ENCODE data around the gene GLIPR1. TPM values are rescaled to one million over a fixed set of nuclear protein-coding genes. Genes with fewer than 3 reads are reported as not detected.

GLIPR1 gene
- total and polyA plus RNA-seq, 4 experiments from 2014 or later: 96.1 to 222 (median 129) TPM

GRCh38 chr12:75503866-75504265 lies 23.3 kb downstream of the GLIPR1 start:
- Histone ChIP-seq H3K27me3 (ENCODE audit: insufficient read depth, low read length) (no peaks in the 10 kb centered on the region), H3K4me3 (ENCODE audit: low read length in 2 of 2) (no peak overlapping the region), H3K9me3 (ENCODE audit: control insufficient read depth in 1 of 2, low read length in 2 of 2) (no peaks in the 10 kb centered on the region), H3K27ac (ENCODE audit: low read depth, low read length) (no peak overlapping the region), H3K4me1 (ENCODE audit: insufficient read depth, low read length) (peaks cover under 1% of the 10 kb centered on the region), H3K36me3 (ENCODE audit: insufficient read depth, low read length) (peaks cover 58% of the 10 kb centered on the region)
- CTCF ChIA-PET (ENCODE audit: partially characterized antibody): interaction anchor here (1.1 to 5.9 kb wide), 10 partner anchors 15 to 174 kb away, joined by 3 to 44 read pairs (median 10); partner anchors contain the start of genes CAPS2, GLIPR1, GLIPR1L1 and GLIPR1L2
- no peak for DNase-seq
- peaks cover 21 to 48% of the 10 kb centered on the region in 2 donors for H3K36me3 Mint-ChIP-seq
- H3K4me1 Mint-ChIP-seq: peaks cover 9 to 14% (median 11%) of the 10 kb centered on the region in 4 donors
- intact Hi-C loops (cut with micrococcal nuclease): loop anchor here (2.0 kb wide), 1 partner anchor 13 kb away; no protein-coding TSS in a partner anchor
- no peak overlapping the region for H3K4me3 Mint-ChIP-seq
- no peaks in the 10 kb centered on the region for H3K9me3 Mint-ChIP-seq
- POLR2A ChIA-PET (ENCODE audit: partially characterized antibody): interaction anchor here (2.4 kb wide), 1 partner anchor 170 kb away, joined by 8 read pairs; the partner anchor contains the start of gene GLIPR1L1
- no peaks in the 10 kb centered on the region for H3K27me3 Mint-ChIP-seq
- H3K27ac Mint-ChIP-seq: peak overlapping the region in 1 of 7 donors; percentile 59

DNA sequence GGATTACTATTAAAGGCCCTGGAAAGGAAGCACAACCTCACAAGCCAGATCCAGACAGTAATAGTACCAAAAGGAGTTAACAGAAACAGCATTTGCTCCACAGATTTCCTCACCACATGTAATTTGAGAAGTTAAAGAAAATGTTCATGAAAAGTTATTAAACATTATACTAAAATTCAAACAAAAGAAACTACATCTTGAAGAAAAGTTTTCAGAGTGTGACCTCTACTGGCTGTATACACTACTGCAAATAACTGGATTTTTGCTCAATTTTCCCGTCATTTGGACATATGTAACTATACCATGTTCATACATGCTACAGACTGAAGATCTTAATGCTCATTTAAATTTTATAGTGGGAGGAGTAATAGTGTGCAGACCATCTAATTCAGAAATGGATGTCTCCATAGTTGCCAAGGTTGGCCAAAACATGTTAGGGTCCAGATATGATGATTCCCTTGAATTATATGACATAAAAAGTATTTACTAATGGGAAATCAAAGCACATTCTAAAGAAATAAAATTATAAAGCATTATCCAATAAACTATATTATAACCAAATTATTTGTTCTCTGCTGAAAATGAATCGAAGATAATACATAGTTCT lies 25.3 kb downstream of the GLIPR1 start:
- Mint-ChIP-seq H3K27ac (peak overlapping the region; percentile 12 to 64 (median 52)), H3K9me3 (no peaks in the 10 kb centered on the region), H3K4me1 (peaks cover 22 to 30% (median 25%) of the 10 kb centered on the region in 4 donors), H3K4me3 (no peak overlapping the region), H3K27me3 (no peaks in the 10 kb centered on the region), H3K36me3 (peaks cover 13 to 52% of the 10 kb centered on the region in 2 donors)
- Histone ChIP-seq H3K4me1 (ENCODE audit: insufficient read depth, low read length) (peaks cover 19% of the 10 kb centered on the region), H3K36me3 (ENCODE audit: insufficient read depth, low read length) (peaks cover 53% of the 10 kb centered on the region), H3K27ac (ENCODE audit: low read depth, low read length) (no peak overlapping the region), H3K27me3 (ENCODE audit: insufficient read depth, low read length) (no peaks in the 10 kb centered on the region), H3K4me3 (ENCODE audit: low read length in 2 of 2) (no peak overlapping the region), H3K9me3 (ENCODE audit: control insufficient read depth in 1 of 2, low read length in 2 of 2) (no peaks in the 10 kb centered on the region)
- DNase-seq: peak in 4 of 5 donors; percentile 28 to 37 (median 36)
- POLR2A ChIA-PET (ENCODE audit: partially characterized antibody): interaction anchor here (1.2 to 2.4 kb wide), 3 partner anchors 110 to 172 kb away, joined by 4 to 8 read pairs (median 5); partner anchors contain the start of genes GLIPR1L1 and GLIPR1L2
- CTCF ChIA-PET (ENCODE audit: partially characterized antibody): interaction anchor here (0.8 to 5.9 kb wide), 10 partner anchors 10 to 209 kb away, joined by 3 to 44 read pairs (median 10); partner anchors contain the start of genes GLIPR1, GLIPR1L1 and GLIPR1L2
- intact Hi-C loops (cut with micrococcal nuclease): loop anchor here (1.0 to 2.0 kb wide), 5 partner anchors 15 to 817 kb away; partner anchors contain the start of genes CAPS2 and GLIPR1L1

DNA sequence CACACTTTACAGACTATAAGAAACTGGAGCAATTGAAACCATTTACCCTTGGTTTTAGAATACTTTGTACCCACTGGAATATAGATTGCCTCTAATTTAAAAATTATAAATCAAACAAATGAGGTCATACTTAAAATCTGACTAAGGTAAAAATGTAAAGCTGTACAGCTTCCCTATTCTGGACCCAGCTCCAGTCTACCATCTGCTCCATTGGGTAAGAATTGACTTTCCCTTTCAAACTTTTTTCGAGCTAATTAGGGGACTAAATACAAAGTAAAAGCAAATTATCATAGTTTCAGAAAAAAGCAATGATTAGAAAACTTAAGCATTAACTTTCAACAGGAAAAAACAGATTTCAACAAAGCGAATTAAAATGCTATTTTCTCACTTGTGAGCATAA lies 26.5 kb downstream of the GLIPR1 start:
- POLR2A ChIA-PET (ENCODE audit: partially characterized antibody): interaction anchor here (0.9 to 1.6 kb wide), 5 partner anchors 23 to 173 kb away, joined by 3 to 7 read pairs (median 5); partner anchors contain the start of genes GLIPR1 and GLIPR1L1
- H3K27me3 ChIP-seq (ENCODE audit: insufficient read depth, low read length): no peaks in the 10 kb centered on the region
- Mint-ChIP-seq H3K27me3 (no peaks in the 10 kb centered on the region), H3K4me1 (peaks cover 27 to 43% (median 35%) of the 10 kb centered on the region in 4 donors), H3K4me3 (no peak overlapping the region), H3K9me3 (peaks cover 0 to 2% (median 0%) of the 10 kb centered on the region in 8 donors), H3K36me3 (peaks cover 8 to 58% of the 10 kb centered on the region in 2 donors), H3K27ac (peak overlapping the region in 4 of 7 donors; percentile 6 to 67 (median 36))
- DNase-seq: no peak
- CTCF ChIA-PET (ENCODE audit: partially characterized antibody): interaction anchor here (0.8 to 5.8 kb wide), 14 partner anchors 11 to 524 kb away, joined by 3 to 68 read pairs (median 4); partner anchors contain the start of genes CAPS2, GLIPR1, GLIPR1L1 and GLIPR1L2
- H3K27ac ChIP-seq (ENCODE audit: low read depth, low read length): no peak overlapping the region
- H3K9me3 ChIP-seq (ENCODE audit: control insufficient read depth in 1 of 2, low read length in 2 of 2): no peaks in the 10 kb centered on the region
- H3K4me3 ChIP-seq (ENCODE audit: low read length in 2 of 2): no peak overlapping the region
- H3K4me1 ChIP-seq (ENCODE audit: insufficient read depth, low read length): peaks cover 26% of the 10 kb centered on the region
- intact Hi-C loops (cut with micrococcal nuclease): no loop called here
- H3K36me3 ChIP-seq (ENCODE audit: insufficient read depth, low read length): peaks cover 42% of the 10 kb centered on the region

DNA sequence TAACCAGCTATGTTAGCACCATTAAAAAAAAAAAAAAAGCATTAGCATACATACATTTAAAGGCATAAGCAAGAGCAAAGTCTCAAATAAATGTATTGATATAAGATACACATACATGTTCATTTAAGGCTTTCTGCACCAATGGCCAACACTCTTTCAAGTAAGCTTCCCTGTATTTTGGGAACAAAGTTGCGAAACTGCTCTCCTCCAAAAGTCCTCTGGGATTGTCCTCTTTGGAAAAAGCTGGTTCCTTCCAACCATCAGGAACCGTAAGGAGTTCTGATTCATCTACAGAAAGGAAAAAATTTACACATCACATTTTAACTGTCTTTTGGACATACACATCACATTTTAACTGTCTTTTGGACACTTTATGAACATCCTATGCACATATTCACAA lies 27.6 kb downstream of the GLIPR1 start:
- peak overlapping the region in 2 of 7 donors; percentile 1 to 30 for H3K27ac Mint-ChIP-seq
- peaks cover 27% of the 10 kb centered on the region for H3K4me1 ChIP-seq (ENCODE audit: insufficient read depth, low read length)
- ChIA-PET POLR2A (ENCODE audit: partially characterized antibody) (interaction anchor here (0.6 to 1.6 kb wide), 6 partner anchors 24 to 733 kb away, joined by 3 to 5 read pairs (median 4); partner anchors contain the start of gene GLIPR1), CTCF (ENCODE audit: partially characterized antibody) (interaction anchor here (0.7 to 5.8 kb wide), 13 partner anchors 12 to 646 kb away, joined by 3 to 68 read pairs (median 3); partner anchors contain the start of genes CAPS2, GLIPR1, GLIPR1L1 and GLIPR1L2)
- peak overlapping the region in 1 of 8 donors; percentile 48 for H3K4me3 Mint-ChIP-seq
- no peak for DNase-seq
- peaks cover 27 to 45% (median 36%) of the 10 kb centered on the region in 4 donors for H3K4me1 Mint-ChIP-seq
- no peaks in the 10 kb centered on the region for H3K27me3 ChIP-seq (ENCODE audit: insufficient read depth, low read length)
- no peaks in the 10 kb centered on the region for H3K9me3 ChIP-seq (ENCODE audit: control insufficient read depth in 1 of 2, low read length in 2 of 2)
- H3K4me3 ChIP-seq (ENCODE audit: low read length in 2 of 2): no peak overlapping the region
- peaks cover 8 to 58% of the 10 kb centered on the region in 2 donors for H3K36me3 Mint-ChIP-seq
- peaks cover 0 to 2% (median 0%) of the 10 kb centered on the region in 8 donors for H3K9me3 Mint-ChIP-seq
- no peak overlapping the region for H3K27ac ChIP-seq (ENCODE audit: low read depth, low read length)
- peaks cover 31% of the 10 kb centered on the region for H3K36me3 ChIP-seq (ENCODE audit: insufficient read depth, low read length)
- no peaks in the 10 kb centered on the region for H3K27me3 Mint-ChIP-seq
- intact Hi-C loops (cut with micrococcal nuclease): no loop called here

DNA sequence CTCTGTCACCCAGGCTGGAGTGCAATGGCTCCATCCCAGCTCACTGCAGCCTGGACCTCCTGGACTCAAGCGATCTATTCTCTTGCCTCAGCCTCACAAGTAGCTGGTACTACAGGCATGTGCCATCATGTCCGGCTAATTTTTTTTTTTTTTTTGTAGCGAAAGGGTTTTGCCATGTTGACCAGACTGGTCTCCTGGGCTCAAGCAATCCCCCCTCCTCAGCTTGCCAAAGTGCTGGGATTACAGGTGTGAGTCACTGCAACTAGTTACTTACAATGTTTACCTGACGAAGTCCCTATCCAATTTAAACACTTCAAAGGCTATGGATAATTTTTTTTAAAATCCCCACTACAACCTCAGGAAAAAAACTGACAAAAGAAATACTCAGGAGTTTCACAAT lies 29.1 kb downstream of the GLIPR1 start:
- Mint-ChIP-seq H3K9me3 (peaks cover 0 to 2% (median 0%) of the 10 kb centered on the region in 8 donors), H3K4me1 (peaks cover 27 to 42% (median 35%) of the 10 kb centered on the region in 4 donors), H3K27ac (peak overlapping the region in 6 of 7 donors; percentile 22 to 100 (median 100)), H3K27me3 (no peaks in the 10 kb centered on the region), H3K36me3 (peaks cover 4 to 54% of the 10 kb centered on the region in 2 donors), H3K4me3 (peak overlapping the region in 7 of 8 donors; percentile 29 to 100 (median 100))
- no peak for DNase-seq
- Histone ChIP-seq H3K36me3 (ENCODE audit: insufficient read depth, low read length) (peaks cover 19% of the 10 kb centered on the region), H3K27me3 (ENCODE audit: insufficient read depth, low read length) (no peaks in the 10 kb centered on the region), H3K9me3 (ENCODE audit: control insufficient read depth in 1 of 2, low read length in 2 of 2) (no peaks in the 10 kb centered on the region), H3K4me3 (ENCODE audit: low read length in 2 of 2) (no peak overlapping the region), H3K27ac (ENCODE audit: low read depth, low read length) (peak overlapping the region; percentile 94), H3K4me1 (ENCODE audit: insufficient read depth, low read length) (peaks cover 27% of the 10 kb centered on the region)
- POLR2A ChIA-PET (ENCODE audit: partially characterized antibody): interaction anchor here (1.1 to 3.9 kb wide), 4 partner anchors 9 to 522 kb away, joined by 3 to 35 read pairs (median 18); partner anchors contain the start of genes GLIPR1L2 and PHLDA1
- intact Hi-C loops (cut with micrococcal nuclease): loop anchor here (2.0 to 10.0 kb wide), 3 partner anchors 213 to 1049 kb away; partner anchors contain the start of gene OSBPL8
- CTCF ChIA-PET (ENCODE audit: partially characterized antibody): interaction anchor here (1.6 to 5.8 kb wide), 2 partner anchors 26 to 72 kb away, joined by 6 to 68 read pairs; partner anchors contain the start of gene GLIPR1

DNA sequence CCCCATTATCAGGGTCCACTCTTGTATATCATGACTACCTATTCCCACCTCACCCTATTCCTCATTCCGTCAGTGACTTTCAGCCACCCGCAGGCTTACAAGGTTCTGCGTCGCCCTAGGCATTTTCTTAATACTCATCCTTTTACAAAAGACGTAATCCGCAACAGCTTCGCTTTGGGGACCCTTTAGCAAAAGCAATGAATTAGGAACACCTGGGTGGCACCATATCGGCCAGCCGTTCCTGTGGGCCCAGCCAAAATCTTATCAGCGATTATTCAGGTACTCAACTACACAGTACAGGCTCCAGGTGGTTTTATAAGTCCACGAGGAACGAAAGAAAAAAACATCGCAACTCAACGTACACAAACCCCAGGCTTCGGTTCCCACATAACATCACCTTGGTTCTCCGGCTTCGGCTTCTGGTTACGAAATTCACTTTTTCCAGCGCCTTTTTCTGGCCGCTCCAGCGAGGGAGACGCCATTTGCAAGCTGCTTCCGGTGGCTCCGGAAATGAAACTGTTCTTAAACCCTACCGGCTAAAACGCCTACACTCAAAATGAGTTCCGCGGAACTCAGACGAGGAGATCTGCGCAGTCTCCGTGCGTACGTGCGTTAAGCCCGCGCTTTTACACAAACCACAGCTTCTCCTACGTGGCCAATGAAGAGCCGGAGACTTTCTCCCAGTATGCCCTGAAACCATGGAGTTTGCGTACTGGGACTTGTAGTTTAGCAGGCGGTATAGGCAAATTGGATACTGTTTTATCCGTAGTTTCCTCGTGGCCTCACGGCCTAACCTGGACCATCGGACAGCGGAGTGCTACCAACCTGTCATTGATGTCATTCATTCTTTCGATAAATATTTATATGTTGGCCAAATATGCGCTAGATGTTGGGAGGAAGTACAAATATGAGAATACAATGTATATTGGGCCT lies 30.8 kb downstream of the GLIPR1 start, which contains the start of gene KRR1:
Gene KRR1 (minus strand): TSS at position 494 of the 933 bp plus-strand sequence. CDS start 12 bp downstream, at position 482.
- peaks cover 4% of the 10 kb centered on the region for H3K36me3 ChIP-seq (ENCODE audit: insufficient read depth, low read length)
- peaks cover 0 to 40% of the 10 kb centered on the region in 2 donors for H3K36me3 Mint-ChIP-seq
- intact Hi-C loops (cut with micrococcal nuclease): loop anchor here (1.0 to 10.0 kb wide), 10 partner anchors 31 to 1253 kb away; partner anchors contain the start of genes ATXN7L3B, BBS10, GLIPR1 and GLIPR1L2
- DNase-seq: peak; percentile 88 to 94 (median 92)
- peaks cover 25 to 42% (median 31%) of the 10 kb centered on the region in 4 donors for H3K4me1 Mint-ChIP-seq
- H3K4me3 ChIP-seq (ENCODE audit: low read length in 2 of 2): peak within 1 kb of the TSS; percentile 85 to 99
- H3K9me3 Mint-ChIP-seq: peaks cover 0 to 2% (median 0%) of the 10 kb centered on the region in 8 donors
- H3K4me3 Mint-ChIP-seq: peak within 1 kb of the TSS; percentile 99 to 100 (median 100)
- peak within 1 kb of the TSS; percentile 94 for H3K27ac ChIP-seq (ENCODE audit: low read depth, low read length)
- no peaks in the 10 kb centered on the region for H3K27me3 Mint-ChIP-seq
- ChIA-PET CTCF (ENCODE audit: partially characterized antibody) (interaction anchor here (0.6 to 5.8 kb wide), 7 partner anchors 12 to 837 kb away, joined by 3 to 68 read pairs (median 3); partner anchors contain the start of genes BBS10 and GLIPR1), POLR2A (ENCODE audit: partially characterized antibody) (interaction anchor here (0.6 to 3.9 kb wide), 26 partner anchors 9 to 1252 kb away, joined by 3 to 39 read pairs (median 4); partner anchors contain the start of genes BBS10, CAPS2, GLIPR1 and GLIPR1L1)
- no peaks in the 10 kb centered on the region for H3K27me3 ChIP-seq (ENCODE audit: insufficient read depth, low read length)
- no peaks in the 10 kb centered on the region for H3K9me3 ChIP-seq (ENCODE audit: control insufficient read depth in 1 of 2, low read length in 2 of 2)
- H3K4me1 ChIP-seq (ENCODE audit: insufficient read depth, low read length): peaks cover 27% of the 10 kb centered on the region
- H3K27ac Mint-ChIP-seq: peak within 1 kb of the TSS; percentile 98 to 100 (median 100)
